ENCODE measurements around the gene SLC23A3.

Gene SLC23A3, protein sequence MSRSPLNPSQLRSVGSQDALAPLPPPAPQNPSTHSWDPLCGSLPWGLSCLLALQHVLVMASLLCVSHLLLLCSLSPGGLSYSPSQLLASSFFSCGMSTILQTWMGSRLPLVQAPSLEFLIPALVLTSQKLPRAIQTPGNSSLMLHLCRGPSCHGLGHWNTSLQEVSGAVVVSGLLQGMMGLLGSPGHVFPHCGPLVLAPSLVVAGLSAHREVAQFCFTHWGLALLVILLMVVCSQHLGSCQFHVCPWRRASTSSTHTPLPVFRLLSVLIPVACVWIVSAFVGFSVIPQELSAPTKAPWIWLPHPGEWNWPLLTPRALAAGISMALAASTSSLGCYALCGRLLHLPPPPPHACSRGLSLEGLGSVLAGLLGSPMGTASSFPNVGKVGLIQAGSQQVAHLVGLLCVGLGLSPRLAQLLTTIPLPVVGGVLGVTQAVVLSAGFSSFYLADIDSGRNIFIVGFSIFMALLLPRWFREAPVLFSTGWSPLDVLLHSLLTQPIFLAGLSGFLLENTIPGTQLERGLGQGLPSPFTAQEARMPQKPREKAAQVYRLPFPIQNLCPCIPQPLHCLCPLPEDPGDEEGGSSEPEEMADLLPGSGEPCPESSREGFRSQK

DNA sequence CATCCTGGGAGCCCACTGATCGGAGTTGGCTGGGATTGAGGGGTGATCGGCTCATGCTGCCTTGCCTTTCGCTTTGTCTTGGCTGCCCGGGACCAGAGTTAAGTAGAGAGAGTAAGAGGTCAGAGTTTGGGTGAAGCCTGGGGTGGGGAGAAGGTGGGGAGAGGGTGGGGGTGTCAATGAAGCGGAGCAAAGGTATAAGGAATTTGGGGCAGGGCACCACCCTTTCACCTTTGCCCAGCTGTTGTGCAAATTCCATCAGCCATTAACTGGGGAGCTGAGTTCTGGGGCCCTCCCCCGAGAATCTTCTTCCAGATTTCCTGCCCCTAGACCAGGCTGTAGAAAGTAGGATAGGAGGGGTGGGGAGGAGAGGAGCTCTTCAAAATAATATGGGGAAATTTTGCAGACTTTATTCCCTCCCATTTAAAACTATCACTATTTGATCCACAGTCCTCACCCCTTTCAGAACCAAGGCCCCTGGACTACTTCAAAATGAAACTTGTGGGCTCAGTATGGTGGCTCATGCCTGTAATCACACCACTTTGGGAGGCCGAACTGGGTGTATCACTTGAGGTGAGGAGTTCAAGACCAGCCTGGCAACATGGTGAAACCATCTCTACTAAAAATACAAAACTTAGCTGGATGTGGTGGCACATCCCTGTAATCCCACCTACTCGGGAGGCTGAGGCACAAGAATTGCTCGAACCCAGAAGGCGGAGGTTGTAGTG is at the start of gene SLC23A3:
SLC23A3 (minus strand) TSS at position 100 of the 725 bp plus-strand sequence; CDS start at position 55, 45 bp downstream.
- Mint-ChIP-seq H3K27ac (peak within 1 kb of the TSS; percentile 59), H3K4me1 (ENCODE audit: low read depth) (peaks cover 35% of the 10 kb centered on the region), H3K27me3 (no peaks in the 10 kb centered on the region), H3K36me3 (ENCODE audit: low read depth) (peaks cover 48% of the 10 kb centered on the region), H3K9me3 (no peaks in the 10 kb centered on the region), H3K4me3 (no peak within 1 kb of the TSS)
- DNase-seq: no peak

DNA sequence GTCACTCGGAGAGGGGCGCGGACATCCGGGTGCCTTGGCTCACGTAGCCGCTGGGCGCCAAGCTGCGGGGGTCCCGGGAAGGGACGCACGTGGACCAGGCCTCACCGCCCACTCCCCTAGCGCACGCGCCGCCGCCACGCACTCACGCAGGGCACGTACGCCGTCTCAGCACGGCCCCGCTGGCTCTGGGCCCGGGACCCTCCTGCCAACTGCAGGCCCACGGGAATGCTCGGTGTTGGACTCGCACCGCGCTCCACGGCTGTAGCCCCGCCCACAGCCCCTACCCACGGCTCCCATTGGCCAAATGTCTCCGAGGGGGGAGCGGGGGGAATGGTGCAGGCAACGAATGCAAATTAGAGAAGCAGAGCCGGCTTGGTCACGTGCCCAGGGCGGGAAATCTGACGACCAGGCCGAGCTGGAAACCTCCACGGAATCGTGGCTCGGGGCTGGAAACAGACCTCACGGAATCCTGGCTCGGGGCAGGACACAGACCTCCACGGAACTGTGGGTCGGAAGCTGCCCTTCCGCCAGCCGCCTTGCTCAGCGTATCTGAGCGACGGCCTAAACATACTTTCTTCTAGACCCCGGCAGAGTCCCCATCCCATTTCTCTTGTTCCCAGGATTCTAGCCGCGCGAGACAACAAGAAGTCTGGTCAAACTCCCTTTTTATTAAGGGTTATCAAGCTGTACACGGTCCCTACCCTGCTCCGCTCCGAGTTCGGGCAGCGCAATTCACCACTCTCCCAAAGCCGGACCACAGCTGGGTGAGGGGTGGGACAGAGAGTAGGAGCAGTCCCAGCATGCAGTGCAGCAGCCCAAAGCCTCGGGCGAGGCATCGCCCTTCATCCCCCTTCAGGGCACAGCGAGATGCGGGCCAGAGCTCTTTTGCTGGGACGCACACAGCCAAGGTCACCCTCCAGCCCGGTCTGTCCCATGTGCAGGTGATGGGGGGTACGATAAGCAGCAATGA is 49.2 kb upstream of the SLC23A3 start, which contains the start of gene ABCB6:
ABCB6 (minus strand) TSS at position 227 of the 970 bp plus-strand sequence. CDS start 285 bp downstream, outside the sequence.
- Mint-ChIP-seq H3K27ac (peak within 1 kb of the TSS; percentile 91), H3K27me3 (no peaks in the 10 kb centered on the region), H3K36me3 (ENCODE audit: low read depth) (peaks cover 83% of the 10 kb centered on the region), H3K4me3 (peak within 1 kb of the TSS; percentile 83), H3K4me1 (ENCODE audit: low read depth) (peaks cover 31% of the 10 kb centered on the region), H3K9me3 (no peaks in the 10 kb centered on the region)
- DNase-seq: peak; percentile 91

DNA sequence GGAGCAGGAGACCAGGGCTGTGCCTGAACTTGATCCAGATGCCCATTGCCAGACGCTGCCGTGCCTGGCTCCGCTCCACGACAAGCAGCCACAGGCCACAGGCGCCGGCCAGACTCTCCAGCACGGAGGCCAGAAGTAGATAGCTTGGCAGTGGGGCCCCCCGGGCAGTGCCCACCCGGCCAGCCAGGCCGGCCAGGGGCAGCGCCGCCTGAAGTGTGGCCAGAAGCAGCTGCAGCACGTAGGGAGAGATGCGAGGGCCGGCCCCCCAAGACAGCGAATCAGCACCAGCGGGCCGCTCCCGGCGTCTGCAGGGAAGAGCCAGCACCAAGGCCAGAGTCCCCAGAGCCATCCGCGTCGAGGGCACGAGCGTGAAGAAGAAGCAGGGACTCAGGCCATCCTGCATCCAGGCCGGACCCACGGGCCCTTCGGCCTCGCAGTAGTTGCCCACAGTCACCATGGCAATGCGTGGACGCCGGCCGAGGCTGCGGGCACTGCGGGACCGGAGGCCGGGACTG is 48.4 kb upstream of the SLC23A3 start:
- peaks cover 31% of the 10 kb centered on the region for H3K4me1 Mint-ChIP-seq (ENCODE audit: low read depth)
- no peaks in the 10 kb centered on the region for H3K9me3 Mint-ChIP-seq
- H3K36me3 Mint-ChIP-seq (ENCODE audit: low read depth): peaks cover 83% of the 10 kb centered on the region
- no peak for DNase-seq
- peak overlapping the region; percentile 83 for H3K4me3 Mint-ChIP-seq
- H3K27me3 Mint-ChIP-seq: no peaks in the 10 kb centered on the region
- peak overlapping the region; percentile 91 for H3K27ac Mint-ChIP-seq

DNA sequence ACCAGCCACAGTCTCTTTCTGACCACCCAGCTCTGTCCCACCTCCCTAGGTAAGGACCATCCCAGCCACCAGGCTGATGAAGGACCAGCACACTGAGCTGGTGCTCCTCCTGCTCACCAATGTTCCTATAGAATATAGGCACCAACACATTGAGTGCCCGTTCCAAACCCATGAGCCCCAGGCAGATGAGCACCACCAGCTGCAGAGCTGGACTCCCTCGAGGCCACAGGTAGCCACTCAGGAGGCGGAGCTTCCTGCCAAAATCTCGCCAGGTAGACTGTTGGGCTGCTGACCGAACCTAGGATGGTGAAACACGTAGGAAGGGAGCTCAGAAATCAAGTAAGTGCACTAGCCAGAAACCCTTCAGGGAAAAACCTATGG is 46.7 kb upstream of the SLC23A3 start:
- no peak for DNase-seq
- Mint-ChIP-seq H3K27me3 (no peaks in the 10 kb centered on the region), H3K4me3 (no peak overlapping the region), H3K4me1 (ENCODE audit: low read depth) (peaks cover 35% of the 10 kb centered on the region), H3K9me3 (no peaks in the 10 kb centered on the region), H3K36me3 (ENCODE audit: low read depth) (peaks cover 81% of the 10 kb centered on the region), H3K27ac (peak overlapping the region; percentile 63)

DNA sequence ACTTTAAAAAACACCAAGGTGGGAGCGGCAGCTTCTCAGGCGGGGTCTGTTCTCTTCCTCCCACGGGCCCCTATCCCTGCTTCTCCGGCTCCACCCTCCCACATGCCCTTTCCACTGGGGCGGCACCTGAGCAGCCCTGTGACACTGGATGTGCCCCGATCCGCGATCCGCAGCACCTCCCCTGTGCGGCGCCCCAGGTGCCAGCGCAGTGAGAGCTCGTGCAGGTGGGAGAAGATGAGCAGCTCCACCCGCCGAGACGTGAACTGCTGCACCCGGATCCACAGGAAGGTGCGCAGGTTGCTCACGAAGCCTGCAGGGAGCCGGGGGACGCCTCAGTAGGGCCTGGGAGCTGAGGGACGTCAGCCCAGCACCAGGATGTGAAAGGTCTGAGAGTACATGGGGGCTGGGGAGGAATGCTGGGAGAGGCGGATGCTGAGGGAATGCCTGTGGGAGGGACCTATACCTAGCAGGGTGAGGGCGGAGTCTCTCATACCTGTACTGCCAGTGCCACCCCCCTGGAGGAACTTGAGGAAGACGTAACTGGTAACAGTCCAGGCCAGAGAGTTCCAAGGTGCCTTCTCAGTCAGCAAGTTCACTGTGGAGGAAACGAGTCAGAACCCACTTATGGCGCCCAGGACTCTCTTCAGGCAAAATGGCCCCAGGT is 46.2 kb upstream of the SLC23A3 start:
- Mint-ChIP-seq H3K27ac (no peak overlapping the region), H3K9me3 (no peaks in the 10 kb centered on the region), H3K4me1 (ENCODE audit: low read depth) (peaks cover 40% of the 10 kb centered on the region), H3K27me3 (no peaks in the 10 kb centered on the region), H3K36me3 (ENCODE audit: low read depth) (peaks cover 81% of the 10 kb centered on the region), H3K4me3 (no peak overlapping the region)
- DNase-seq: no peak

DNA sequence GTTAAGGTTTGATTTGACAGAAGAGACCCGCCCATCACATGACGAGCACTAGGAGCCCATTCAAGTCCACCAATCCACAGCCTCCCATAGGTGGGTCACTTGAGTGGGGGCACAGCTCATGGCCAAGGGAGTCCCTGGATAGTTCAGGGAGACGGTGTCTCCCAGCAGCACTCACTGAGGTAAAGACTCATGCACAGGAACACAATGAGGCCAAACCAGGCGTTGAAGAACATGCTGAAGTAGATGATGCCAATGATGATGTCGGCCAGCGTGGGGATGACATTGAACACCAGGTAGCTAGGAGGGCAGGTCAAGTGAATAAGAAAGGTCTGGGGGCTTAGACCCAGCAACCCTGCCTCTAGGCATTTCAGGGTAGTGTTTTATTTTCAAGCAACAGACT is 45.0 kb upstream of the SLC23A3 start:
- H3K4me3 Mint-ChIP-seq: no peak overlapping the region

DNA sequence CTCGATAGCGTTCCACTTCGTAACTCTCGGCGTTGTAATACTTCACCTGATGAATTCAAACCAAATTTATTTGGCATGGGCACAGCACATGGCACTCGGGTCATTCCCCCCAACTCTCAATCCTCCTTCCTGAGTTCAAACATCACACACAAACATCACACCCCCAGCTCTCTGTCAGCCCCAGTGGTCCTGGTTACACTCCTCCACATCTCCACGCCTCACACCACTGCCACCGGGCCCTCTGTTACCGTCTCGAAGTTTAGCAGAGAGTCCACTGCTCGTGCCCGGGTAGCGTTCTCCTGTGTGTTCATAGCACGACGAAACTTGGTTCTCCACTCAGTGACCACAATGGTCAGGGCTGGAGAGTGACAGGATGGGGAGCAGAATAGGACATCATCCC is 44.3 kb upstream of the SLC23A3 start:
- Mint-ChIP-seq H3K36me3 (ENCODE audit: low read depth) (peaks cover 81% of the 10 kb centered on the region), H3K4me3 (no peak overlapping the region), H3K4me1 (ENCODE audit: low read depth) (peaks cover 46% of the 10 kb centered on the region), H3K27me3 (no peaks in the 10 kb centered on the region), H3K27ac (no peak overlapping the region), H3K9me3 (no peaks in the 10 kb centered on the region)
- no peak for DNase-seq

More for the DNA sequence above, 45.0 kb upstream of the SLC23A3 start:
- no peak for DNase-seq
- Mint-ChIP-seq H3K27me3 (no peaks in the 10 kb centered on the region), H3K9me3 (no peaks in the 10 kb centered on the region), H3K4me1 (ENCODE audit: low read depth) (peaks cover 47% of the 10 kb centered on the region), H3K27ac (no peak overlapping the region), H3K36me3 (ENCODE audit: low read depth) (peaks cover 81% of the 10 kb centered on the region)

DNA sequence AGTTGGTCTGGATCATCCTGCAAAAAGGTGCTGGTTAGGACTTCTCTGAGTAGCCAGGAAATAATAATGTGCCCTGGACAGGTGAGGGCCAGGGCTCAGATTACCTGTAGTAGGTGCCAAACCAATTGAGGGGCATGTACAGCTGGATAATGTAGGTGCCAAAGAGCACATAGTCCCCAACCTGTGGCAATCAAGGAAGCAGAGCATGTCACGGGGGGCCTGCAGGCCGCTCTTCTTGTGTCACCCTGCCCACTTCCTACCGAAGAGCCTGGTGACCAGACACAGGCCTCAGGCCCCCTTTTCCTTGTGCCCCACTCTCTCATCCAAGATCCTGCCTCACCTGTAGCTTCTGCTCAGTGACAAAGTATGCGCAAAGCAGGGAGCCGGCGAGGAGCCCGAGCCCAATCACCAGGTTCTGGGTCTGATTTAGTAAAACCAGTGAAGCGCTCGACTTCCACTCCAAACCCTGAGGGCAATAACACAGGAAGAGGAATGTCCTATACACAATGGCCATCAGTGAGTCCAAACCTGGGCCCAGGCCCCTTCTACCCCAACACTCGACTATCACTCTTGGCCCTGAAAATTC is 43.8 kb upstream of the SLC23A3 start:
- no peak for DNase-seq
- Mint-ChIP-seq H3K27me3 (no peaks in the 10 kb centered on the region), H3K27ac (no peak overlapping the region), H3K4me1 (ENCODE audit: low read depth) (peaks cover 48% of the 10 kb centered on the region), H3K4me3 (no peak overlapping the region), H3K36me3 (ENCODE audit: low read depth) (peaks cover 84% of the 10 kb centered on the region), H3K9me3 (no peaks in the 10 kb centered on the region)

DNA sequence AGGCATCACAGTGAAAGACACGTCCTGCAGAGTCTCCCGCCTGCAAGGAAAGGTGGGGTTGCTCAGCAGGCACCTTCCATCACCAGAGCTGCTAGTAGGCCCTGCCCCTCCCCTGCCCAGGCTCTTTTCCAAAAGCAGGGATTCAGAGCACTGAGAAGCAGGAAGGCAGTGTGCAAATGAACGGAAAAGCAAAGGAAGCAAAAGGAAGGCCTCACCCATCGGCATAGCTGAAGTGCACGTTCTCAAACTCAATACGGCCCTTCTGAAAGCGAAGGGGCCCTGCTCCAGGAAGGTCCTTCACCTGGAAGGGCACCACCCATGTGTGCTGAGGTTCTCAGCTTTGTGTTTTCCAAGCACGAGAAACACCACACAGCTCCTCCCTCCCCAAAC is 43.2 kb upstream of the SLC23A3 start:
- no peaks in the 10 kb centered on the region for H3K27me3 Mint-ChIP-seq
- no peaks in the 10 kb centered on the region for H3K9me3 Mint-ChIP-seq
- no peak overlapping the region for H3K27ac Mint-ChIP-seq
- H3K4me3 Mint-ChIP-seq: no peak overlapping the region
- peaks cover 90% of the 10 kb centered on the region for H3K36me3 Mint-ChIP-seq (ENCODE audit: low read depth)
- no peak for DNase-seq
- peaks cover 52% of the 10 kb centered on the region for H3K4me1 Mint-ChIP-seq (ENCODE audit: low read depth)

DNA sequence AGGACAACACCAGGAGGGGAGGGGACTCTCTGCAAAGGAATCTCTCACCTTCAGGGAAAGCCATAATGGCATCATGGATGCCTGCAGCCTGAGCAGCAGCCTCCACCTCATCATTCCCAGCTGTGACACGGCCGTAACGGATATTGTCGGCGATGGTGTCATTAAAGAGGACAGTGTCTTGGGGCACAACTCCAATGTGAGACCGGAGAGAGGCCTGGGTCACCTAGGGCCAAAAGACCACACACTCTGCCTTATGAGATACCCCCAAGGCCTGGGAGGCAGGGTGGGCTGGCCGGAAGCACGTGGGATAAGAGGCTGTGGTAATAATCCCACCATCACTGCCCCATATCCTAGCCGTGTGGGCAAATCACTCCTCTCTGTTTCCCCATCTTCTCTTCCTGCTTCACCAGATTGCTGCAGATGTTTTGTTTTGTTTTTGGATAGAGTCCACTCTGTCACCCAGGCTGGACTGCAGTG is 41.1 kb upstream of the SLC23A3 start:
- peaks cover 50% of the 10 kb centered on the region for H3K4me1 Mint-ChIP-seq (ENCODE audit: low read depth)
- DNase-seq: no peak
- H3K9me3 Mint-ChIP-seq: no peaks in the 10 kb centered on the region
- no peaks in the 10 kb centered on the region for H3K27me3 Mint-ChIP-seq
- H3K27ac Mint-ChIP-seq: peak overlapping the region; percentile 79
- H3K36me3 Mint-ChIP-seq (ENCODE audit: low read depth): peaks cover 88% of the 10 kb centered on the region
- H3K4me3 Mint-ChIP-seq: no peak overlapping the region

DNA sequence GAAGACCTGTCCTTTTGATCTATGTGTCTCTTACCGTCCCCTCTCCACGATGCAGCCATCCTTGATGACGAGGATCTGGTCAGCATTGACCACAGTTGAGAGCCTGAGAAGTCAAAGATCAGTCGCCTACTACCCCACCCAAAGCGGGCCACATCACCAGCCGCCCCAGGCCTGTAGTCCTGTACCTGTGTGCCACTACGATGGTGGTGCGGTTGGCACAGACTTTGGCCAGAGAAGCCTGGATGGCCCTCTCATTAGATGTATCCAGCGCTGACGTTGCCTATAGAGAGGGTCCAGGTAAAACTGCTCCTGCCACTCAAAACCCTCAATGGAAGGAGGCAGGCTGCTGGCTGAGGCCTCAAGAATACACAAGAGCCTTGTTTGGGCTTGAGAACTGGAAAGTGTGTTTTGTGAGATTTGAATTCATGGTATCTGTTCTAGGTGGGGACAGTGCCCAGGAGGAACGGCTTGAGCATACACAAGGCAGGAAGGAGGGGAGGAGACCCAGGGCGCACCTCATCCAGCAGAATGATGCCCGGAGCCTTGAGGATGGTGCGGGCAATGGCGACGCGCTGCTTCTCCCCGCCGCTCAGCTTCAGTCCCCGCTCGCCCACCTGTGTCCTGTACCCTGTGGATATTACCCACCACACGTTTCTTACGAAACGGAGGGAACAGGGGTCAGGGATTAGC is 40.5 kb upstream of the SLC23A3 start:
- Mint-ChIP-seq H3K27me3 (no peaks in the 10 kb centered on the region), H3K36me3 (ENCODE audit: low read depth) (peaks cover 82% of the 10 kb centered on the region)

More for the DNA sequence above, 40.5 kb upstream of the SLC23A3 start:
- peaks cover 50% of the 10 kb centered on the region for H3K4me1 Mint-ChIP-seq (ENCODE audit: low read depth)
- no peak overlapping the region for H3K4me3 Mint-ChIP-seq
- no peak for DNase-seq
- H3K9me3 Mint-ChIP-seq: no peaks in the 10 kb centered on the region
- peak overlapping the region; percentile 98 for H3K27ac Mint-ChIP-seq

All from activated T-cell treated with anti-CD3 and anti-CD28 coated beads, Interleukin-2, amount 50 U/mL, for 24 hours (primary cell).